Sigmoid colon (tissue), 7 donors: ENCODE results near the gene JAKMIP3. TPM values are rescaled to one million over a fixed set of nuclear protein-coding genes. Genes with fewer than 3 reads are reported as not detected.

ENCODE experiments used
- DNase-seq: peaks from one replicate; pipeline ENCODE4 v3.0.0-alpha.2; 2019
- H3K27ac ChIP-seq, 4 donors: fragments of 200-600 bp; sonication (generic); one replicate each; pipeline ENCODE4 v1.5.1; 2016 to 2019; ENCODE audit warnings: mild to moderate bottlenecking in 1 of 4
- H3K27me3 ChIP-seq, 3 donors: fragments of 200-600 bp; sonication (generic); one replicate each; pipeline ENCODE4 v1.5.1; 2019; ENCODE audit warnings: mild to moderate bottlenecking in 1 of 3
- H3K36me3 ChIP-seq, 4 donors: fragments of 200-600 bp; sonication (generic); one replicate each; pipeline ENCODE4 v1.5.1; 2016 to 2019
- H3K4me1 ChIP-seq, 4 donors: fragments of 200-600 bp; sonication (generic); one replicate each; pipeline ENCODE4 v1.5.1; 2017 to 2019
- H3K4me3 ChIP-seq, 4 donors: fragments of 200-600 bp; sonication (generic); one replicate each; pipeline ENCODE4 v1.5.1; 2017 to 2019; ENCODE audit warnings: mild to moderate bottlenecking in 2 of 4, moderate library complexity in 1 of 4
- H3K9me3 ChIP-seq, 4 donors: fragments of 200-600 bp in 3 of 4; sonication (generic) in 3 of 4; one replicate each; pipeline versions ENCODE4 v1.5.1 to v1.6.1; 2013 to 2019
- EP300 ChIP-seq, 4 donors: sonication (generic); formaldehyde crosslinking; IDR thresholded peaks; one replicate each; pipeline ENCODE4 v1.6.1; 2017; ENCODE audit warnings: antibody characterized with exemption in 4 of 4
- POLR2A ChIP-seq, 2 donors: fragments of 450-650 bp; IDR thresholded peaks; one replicate each; pipeline ENCODE4 v1.6.1; 2016; ENCODE audit warnings: antibody characterized with exemption in 2 of 2, mild to moderate bottlenecking in 2 of 2, moderate library complexity in 2 of 2
- POLR2AphosphoS5 ChIP-seq, 4 donors: sonication (generic); formaldehyde crosslinking; IDR thresholded peaks; one replicate each; pipeline ENCODE4 v1.6.1; 2017; ENCODE audit warnings: antibody characterized with exemption in 4 of 4
- WGBS, 2 donors: extraction: QIAGEN DNeasy Blood & Tissue Kit; methylation state at CpG; one replicate each; pipeline ENCODE4 v1.1.7; 2013; 5-methylcytosine and 5-hydroxymethylcytosine counted together
- intact Hi-C: fragments of 100-400 bp; cut with DNase I; formaldehyde crosslinking; loops from one replicate; pipeline ENCODE4 v1.15.1; 2023
- polyA plus RNA-seq, 3 donors: library from polyadenylated mRNA; stranded (reverse); fragments of 200-250 nt; gene quantifications; one replicate each; pipeline ENCODE4 v1.2.3, GENCODE V29; 2013
- total RNA-seq, 4 donors: library from RNA; depleted of rRNA; stranded (reverse); fragments of >200 nt; gene quantifications; one replicate each; pipeline ENCODE4 v1.1.0, GENCODE V29; 2016
- TF ChIP-seq, protein P1 (sequence below), 4 experiments: fragments of 450-650 bp in 3 of 4; fragments of 200-600 bp in 1 of 4; IDR thresholded peaks; one replicate each; pipeline ENCODE4 v1.5.1; 2016 to 2019; ENCODE audit warnings: antibody characterized with exemption in 4 of 4, mild to moderate bottlenecking in 3 of 4, moderate library complexity in 2 of 4
- donor health status: healthy with polysubstance abuse.
- donor health status: Bipolar disorder and iron deficiency.
- donor health status: healthy.

JAKMIP3 gene
- total and polyA plus RNA-seq, 7 donors = 0.22 to 3.0 (median 0.71) TPM; not detected in 2

DNA sequence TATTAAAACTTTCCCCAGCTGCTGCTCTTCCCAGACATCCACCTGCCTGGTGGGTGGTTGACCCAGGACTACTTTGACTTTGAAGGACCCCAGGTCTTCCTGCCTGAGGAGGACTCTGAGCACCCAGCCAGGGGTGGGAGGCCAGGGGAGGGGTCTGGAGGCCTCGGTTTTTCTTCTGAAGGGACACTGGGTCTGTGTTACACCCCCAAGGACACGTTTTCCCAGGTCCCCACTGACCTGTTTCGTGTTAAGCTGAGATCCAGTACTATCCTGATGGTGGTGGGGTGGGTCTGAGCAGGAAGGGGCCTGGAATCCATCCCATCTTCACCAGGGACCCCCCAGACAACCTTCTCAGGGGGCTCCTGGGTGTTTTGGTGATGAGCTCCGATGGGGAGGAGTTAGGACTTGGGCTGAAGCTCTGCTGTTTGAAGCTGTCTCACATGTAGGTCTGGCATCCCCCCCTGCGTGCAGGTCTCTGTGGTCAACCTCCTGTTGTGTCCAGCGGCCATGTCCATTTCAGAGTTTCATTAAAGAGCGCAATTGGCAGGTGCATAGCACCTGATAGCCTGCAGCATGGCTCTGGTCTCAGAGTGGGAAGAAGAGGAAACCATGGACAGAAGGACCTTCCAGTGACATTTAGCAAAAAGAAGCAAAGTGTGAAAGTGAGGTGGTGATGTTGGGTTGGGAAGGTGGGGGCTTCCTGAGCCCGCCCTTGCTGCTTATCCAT is 3.5 kb downstream of the JAKMIP3 start:
- H3K4me1 ChIP-seq = peaks cover 0 to 28% (median 21%) of the 10 kb centered on the region in 4 donors
- H3K4me3 ChIP-seq = no peak overlapping the region
- H3K36me3 ChIP-seq = no peaks in the 10 kb centered on the region
- no peak for DNase-seq
- no peaks in the 10 kb centered on the region for H3K27me3 ChIP-seq
- intact Hi-C loops = loop anchor here (5.0 kb wide), 1 partner anchor 87 kb away; the partner anchor contains the start of gene BNIP3
- TF ChIP-seq, protein P1, sequence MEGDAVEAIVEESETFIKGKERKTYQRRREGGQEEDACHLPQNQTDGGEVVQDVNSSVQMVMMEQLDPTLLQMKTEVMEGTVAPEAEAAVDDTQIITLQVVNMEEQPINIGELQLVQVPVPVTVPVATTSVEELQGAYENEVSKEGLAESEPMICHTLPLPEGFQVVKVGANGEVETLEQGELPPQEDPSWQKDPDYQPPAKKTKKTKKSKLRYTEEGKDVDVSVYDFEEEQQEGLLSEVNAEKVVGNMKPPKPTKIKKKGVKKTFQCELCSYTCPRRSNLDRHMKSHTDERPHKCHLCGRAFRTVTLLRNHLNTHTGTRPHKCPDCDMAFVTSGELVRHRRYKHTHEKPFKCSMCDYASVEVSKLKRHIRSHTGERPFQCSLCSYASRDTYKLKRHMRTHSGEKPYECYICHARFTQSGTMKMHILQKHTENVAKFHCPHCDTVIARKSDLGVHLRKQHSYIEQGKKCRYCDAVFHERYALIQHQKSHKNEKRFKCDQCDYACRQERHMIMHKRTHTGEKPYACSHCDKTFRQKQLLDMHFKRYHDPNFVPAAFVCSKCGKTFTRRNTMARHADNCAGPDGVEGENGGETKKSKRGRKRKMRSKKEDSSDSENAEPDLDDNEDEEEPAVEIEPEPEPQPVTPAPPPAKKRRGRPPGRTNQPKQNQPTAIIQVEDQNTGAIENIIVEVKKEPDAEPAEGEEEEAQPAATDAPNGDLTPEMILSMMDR (IDR thresholded peaks at IDR 0.05) = no peak
- TF ChIP-seq POLR2AphosphoS5 (IDR thresholded peaks at IDR 0.05) (no peak), EP300 (IDR thresholded peaks at IDR 0.05) (no peak), POLR2A (IDR thresholded peaks at IDR 0.05) (no peak)
- H3K27ac ChIP-seq = no peak overlapping the region
- no peaks in the 10 kb centered on the region for H3K9me3 ChIP-seq
- 74 to 84% methylated on average over 8 of the region's 8 CpGs for WGBS, 2 donors

DNA sequence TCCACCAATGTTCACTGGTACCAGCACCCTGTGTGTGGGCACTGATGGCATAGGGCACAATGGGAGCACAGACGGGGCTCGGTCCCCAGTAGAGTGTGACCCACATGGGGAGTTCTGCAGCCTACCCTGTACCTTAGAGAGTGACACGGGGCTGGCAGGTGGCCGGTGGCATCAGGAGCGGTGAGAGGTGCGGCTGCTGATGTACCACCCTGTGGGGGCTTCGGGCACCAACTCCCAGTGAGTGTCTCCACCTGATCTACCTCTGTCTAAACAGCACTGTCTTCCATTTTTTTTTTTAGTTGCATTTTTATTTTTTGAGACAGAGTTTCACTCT is 4.1 kb downstream of the JAKMIP3 start:
- no peaks in the 10 kb centered on the region for H3K27me3 ChIP-seq
- WGBS, 2 donors = 81 to 85% methylated on average over 7 of the region's 7 CpGs
- no peaks in the 10 kb centered on the region for H3K9me3 ChIP-seq
- intact Hi-C loops = loop anchor here (5.0 kb wide), 1 partner anchor 88 kb away; the partner anchor contains the start of gene BNIP3
- peaks cover 0 to 25% (median 21%) of the 10 kb centered on the region in 4 donors for H3K4me1 ChIP-seq
- TF ChIP-seq POLR2AphosphoS5 (IDR thresholded peaks at IDR 0.05) (no peak), EP300 (IDR thresholded peaks at IDR 0.05) (no peak)
- TF ChIP-seq, protein P1 (IDR thresholded peaks at IDR 0.05) = no peak
- DNase-seq = no peak
- H3K36me3 ChIP-seq = no peaks in the 10 kb centered on the region
- H3K27ac ChIP-seq = no peak overlapping the region
- H3K4me3 ChIP-seq = no peak overlapping the region

DNA sequence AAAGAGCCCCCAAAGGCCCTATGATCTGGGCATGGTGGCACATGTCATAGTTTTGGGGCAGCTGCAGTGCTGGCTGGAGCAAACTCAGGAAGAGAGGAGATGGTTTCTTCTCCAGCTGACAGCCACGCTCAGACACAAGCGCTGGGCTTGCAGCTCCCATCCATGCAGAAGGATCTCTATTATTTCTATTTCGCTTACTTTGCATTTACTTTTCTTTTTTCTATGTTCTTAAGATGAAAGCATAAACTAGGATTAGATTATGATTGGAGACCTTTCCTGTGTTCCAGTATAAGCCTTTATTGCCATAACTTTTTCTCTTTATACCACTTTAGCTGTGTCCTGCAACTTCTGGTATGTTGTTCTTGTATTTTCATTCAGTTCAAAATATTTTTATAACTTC is 5.0 kb downstream of the JAKMIP3 start:
- Histone ChIP-seq H3K4me1 (peaks cover 0 to 16% (median 13%) of the 10 kb centered on the region in 4 donors), H3K4me3 (no peak overlapping the region), H3K27ac (no peak overlapping the region), H3K9me3 (no peaks in the 10 kb centered on the region), H3K36me3 (no peaks in the 10 kb centered on the region), H3K27me3 (no peaks in the 10 kb centered on the region)
- intact Hi-C loops = no loop called here
- DNase-seq = no peak
- 74 to 76% methylated on average over 3 of the region's 3 CpGs for WGBS, 2 donors
- TF ChIP-seq EP300 (IDR thresholded peaks at IDR 0.05) = no peak
- no peak for TF ChIP-seq POLR2AphosphoS5 (IDR thresholded peaks at IDR 0.05)

DNA sequence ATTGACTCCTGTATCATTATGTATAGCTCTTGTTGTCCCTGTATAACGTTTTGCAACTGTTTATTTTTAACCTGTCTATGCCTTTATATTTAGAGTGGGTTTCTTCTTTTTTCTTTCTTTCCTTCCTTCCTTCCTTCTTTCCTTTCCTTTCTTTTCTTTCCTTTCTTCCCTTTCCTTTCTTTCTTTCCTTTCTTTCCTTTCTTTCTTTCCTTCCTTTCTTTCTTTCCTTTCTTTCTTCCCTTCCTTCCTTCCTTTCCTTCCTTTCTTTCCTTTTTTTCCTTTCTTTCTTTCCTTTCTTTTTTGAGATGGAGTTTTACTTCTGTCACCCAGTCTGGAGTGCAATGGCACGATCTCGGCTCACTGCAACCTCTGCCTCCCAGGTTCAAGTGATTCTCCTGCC is 5.9 kb downstream of the JAKMIP3 start:
- intact Hi-C loops = no loop called here

DNA sequence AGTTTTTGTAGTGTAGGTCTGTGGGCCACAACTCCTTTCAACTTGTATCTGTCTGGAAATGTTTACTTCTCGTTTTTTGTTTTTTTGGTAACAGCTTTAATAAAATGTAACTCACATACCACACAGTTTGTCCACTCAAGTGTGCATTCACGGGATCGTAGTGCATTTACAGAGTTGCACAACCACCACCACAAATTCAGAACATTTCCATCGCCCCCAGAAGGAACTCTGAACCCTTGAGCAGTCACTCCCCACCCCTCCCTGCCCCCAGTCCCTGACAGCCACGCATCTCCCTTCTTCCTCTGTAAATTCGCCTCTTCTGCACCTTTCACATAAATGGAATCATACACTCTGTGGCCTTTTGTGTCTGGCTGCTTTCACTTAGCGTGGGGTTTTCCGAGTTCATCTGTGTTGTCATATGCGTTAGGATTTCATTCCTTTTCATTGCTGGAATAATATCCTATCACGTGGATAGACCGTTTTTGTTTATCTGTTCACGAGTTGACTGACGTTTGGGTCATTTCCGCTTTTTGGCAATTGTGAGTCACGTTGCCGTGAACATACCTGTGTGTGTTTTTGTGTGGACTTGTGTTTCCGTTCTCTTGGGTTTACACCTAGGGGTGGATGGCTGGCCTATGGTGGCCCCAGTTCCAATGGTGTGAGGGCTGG is 10.3 kb downstream of the JAKMIP3 start:
- H3K4me3 ChIP-seq = no peak overlapping the region
- no peaks in the 10 kb centered on the region for H3K27me3 ChIP-seq
- intact Hi-C loops = no loop called here
- H3K36me3 ChIP-seq = no peaks in the 10 kb centered on the region
- 75 to 77% methylated on average over 17 of the region's 17 CpGs for WGBS, 2 donors
- TF ChIP-seq, protein P1 (IDR thresholded peaks at IDR 0.05) = no peak
- TF ChIP-seq POLR2AphosphoS5 (IDR thresholded peaks at IDR 0.05) (no peak), POLR2A (IDR thresholded peaks at IDR 0.05) (no peak), EP300 (IDR thresholded peaks at IDR 0.05) (no peak)
- no peak overlapping the region for H3K27ac ChIP-seq
- DNase-seq = no peak
- H3K4me1 ChIP-seq = no peaks in the 10 kb centered on the region
- no peaks in the 10 kb centered on the region for H3K9me3 ChIP-seq

More for the DNA sequence above, 5.9 kb downstream of the JAKMIP3 start:
- Histone ChIP-seq H3K9me3 (no peaks in the 10 kb centered on the region), H3K4me3 (no peak overlapping the region), H3K4me1 (peaks cover 0 to 8% (median 6%) of the 10 kb centered on the region in 4 donors), H3K27ac (no peak overlapping the region), H3K36me3 (no peaks in the 10 kb centered on the region), H3K27me3 (no peaks in the 10 kb centered on the region)
- TF ChIP-seq POLR2A (IDR thresholded peaks at IDR 0.05) = no peak
- no peak for TF ChIP-seq EP300 (IDR thresholded peaks at IDR 0.05)
- TF ChIP-seq, protein P1 (IDR thresholded peaks at IDR 0.05) = no peak
- no peak for TF ChIP-seq POLR2AphosphoS5 (IDR thresholded peaks at IDR 0.05)
- 64 to 74% methylated on average over 3 of the region's 3 CpGs for WGBS, 2 donors
- DNase-seq = no peak
